HG03432 (cell line): ENCODE data around the gene WFDC10B.
"Not testable (repeated sequence)": the region's sequence is repeated elsewhere in the genome, so short reads cannot be mapped to it uniquely, and the experiment has no call there.

ENCODE experiments used
- ATAC-seq: cut with Tn5 transposase; IDR thresholded peaks from one replicate; pipeline ENCODE4 v1.9.1; 2021; ENCODE audit warnings: mild to moderate bottlenecking, moderate library complexity; ENCODE audit not compliant: unreplicated experiment

The WFDC10B gene

DNA sequence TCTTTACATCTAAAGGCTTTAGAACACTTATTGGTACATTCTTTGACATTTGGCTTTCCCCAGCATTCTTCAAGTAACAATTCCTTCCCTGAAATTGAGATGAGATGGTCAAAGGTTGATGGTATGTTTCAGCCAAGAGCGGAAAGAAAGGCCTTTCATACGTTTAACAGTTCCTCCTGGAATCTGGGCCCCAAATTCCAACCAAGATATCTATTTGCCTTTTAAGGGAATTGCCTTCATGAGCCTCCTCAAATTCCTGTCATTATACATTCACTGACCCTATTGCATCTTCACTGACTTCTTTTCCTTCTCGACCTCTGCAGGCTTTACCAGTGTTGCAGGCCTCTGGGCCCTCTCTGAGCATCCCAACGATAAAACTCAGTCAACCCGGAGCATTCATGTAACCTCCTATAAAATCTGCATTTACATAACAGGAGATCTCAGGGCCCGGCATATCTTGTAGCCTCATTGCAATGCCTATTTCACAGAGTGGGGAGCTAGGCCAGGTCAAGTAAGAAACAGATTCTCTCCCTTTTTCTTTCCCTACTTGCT, 55.4 kb downstream of the WFDC10B start:
- no peak for ATAC-seq

DNA sequence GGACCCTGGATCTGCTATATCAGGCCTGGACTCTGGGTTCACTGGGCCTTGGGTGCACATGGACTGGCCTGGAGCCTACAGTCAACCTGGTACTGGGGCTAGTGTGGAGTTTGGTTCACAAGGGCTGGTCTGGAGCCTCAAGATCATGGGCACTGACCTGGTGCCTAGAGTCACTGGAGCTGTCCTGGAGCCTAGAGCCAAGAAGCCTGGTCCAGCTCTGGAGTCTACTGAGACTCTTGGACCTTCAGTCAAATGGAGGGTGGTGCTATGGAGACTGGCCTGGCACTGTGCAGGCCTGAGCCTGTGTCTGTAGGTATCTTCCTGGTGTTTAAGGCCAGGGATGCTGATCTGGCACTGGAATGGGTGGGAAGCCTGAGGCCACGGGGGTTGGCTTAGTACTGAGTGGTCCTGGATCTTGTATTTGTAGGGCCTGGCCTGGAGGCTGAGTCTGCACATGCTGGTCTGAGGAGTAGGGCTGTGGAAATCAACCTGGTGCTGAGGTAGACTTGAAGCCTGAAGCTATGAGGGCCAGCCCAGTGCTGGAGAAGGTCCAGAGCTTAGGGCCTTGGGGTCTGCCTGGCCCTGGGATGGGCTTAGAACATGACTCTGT, 57.3 kb downstream of the WFDC10B start:
- no peak for ATAC-seq

GRCh38 chr20:45646875-45647274, 57.9 kb downstream of the WFDC10B start:
- no peak for ATAC-seq

GRCh38 chr20:45645869-45646268, 59.0 kb downstream of the WFDC10B start:
- not testable (repeated sequence) for ATAC-seq

GRCh38 chr20:45641076-45641475, 63.7 kb downstream of the WFDC10B start:
- not testable (repeated sequence) for ATAC-seq

- no peak for ATAC-seq
Observed at GRCh38 chr20:45639687-45640086, 65.1 kb downstream of the WFDC10B start.

GRCh38 chr20:45636513-45636912, 68.3 kb downstream of the WFDC10B start:
- no peak for ATAC-seq
